Trophoblast cell (in vitro differentiated cells and primary cell): ENCODE data around the gene EPO.
A peak's percentile ranks its signal among the peaks of the same experiment; 100 is the strongest.

Experiments used
- DNase-seq, 2 donors: peaks; one replicate each; pipeline ENCODE4 v3.0.0-alpha.2; 2016
- H2AFZ ChIP-seq: 2 replicates; pipeline ENCODE4 v1.6.1; 2013; ENCODE audit warnings: low read length, moderate library complexity, mild to moderate bottlenecking; ENCODE audit not compliant: insufficient read depth, poor library complexity
- H2AK5ac ChIP-seq: 2 replicates; pipeline ENCODE4 v1.6.1; 2013; ENCODE audit warnings: mild to moderate bottlenecking, low read length
- H2BK120ac ChIP-seq: 2 replicates; pipeline ENCODE4 v1.6.1; 2013; ENCODE audit warnings: low read length, mild to moderate bottlenecking, moderate library complexity; ENCODE audit not compliant: insufficient read depth, poor library complexity
- H2BK12ac ChIP-seq: 2 replicates; pipeline ENCODE4 v1.6.1; 2013; ENCODE audit warnings: mild to moderate bottlenecking, low read length, moderate library complexity
- H2BK5ac ChIP-seq: 2 replicates; pipeline ENCODE4 v1.6.1; 2013; ENCODE audit warnings: low read length, low read depth, moderate library complexity, mild to moderate bottlenecking; ENCODE audit not compliant: poor library complexity
- H3K14ac ChIP-seq: 2 replicates; pipeline ENCODE4 v1.6.1; 2013; ENCODE audit warnings: mild to moderate bottlenecking, low read length
- H3K18ac ChIP-seq: 2 replicates; pipeline ENCODE4 v1.6.1; 2013; ENCODE audit warnings: mild to moderate bottlenecking, low read length
- H3K23ac ChIP-seq: 2 replicates; pipeline ENCODE4 v1.6.1; 2013; ENCODE audit warnings: low read length
- H3K27ac ChIP-seq: 2 replicates; pipeline ENCODE4 v1.5.1; 2013; ENCODE audit warnings: low read depth, mild to moderate bottlenecking, inconsistent platforms, low read length, moderate library complexity
- H3K27me3 ChIP-seq: 2 replicates; pipeline ENCODE4 v1.6.1; 2013; ENCODE audit warnings: inconsistent platforms, mild to moderate bottlenecking, low read length, moderate library complexity; ENCODE audit not compliant: insufficient read depth
- H3K36me3 ChIP-seq, 2 experiments: 1 replicate in 1 of 2; 2 replicates in 1 of 2; pipeline ENCODE4 v1.6.1; 2013; ENCODE audit warnings: low read length in 2 of 2, mild to moderate bottlenecking in 2 of 2, moderate library complexity in 1 of 2; ENCODE audit not compliant: insufficient read depth in 2 of 2, control insufficient read depth in 1 of 2
- H3K4ac ChIP-seq: 2 replicates; pipeline ENCODE4 v1.6.1; 2013; ENCODE audit warnings: low read depth, mild to moderate bottlenecking, low read length, moderate library complexity
- H3K4me1 ChIP-seq, 2 experiments: 1 replicate in 1 of 2; 2 replicates in 1 of 2; pipeline ENCODE4 v1.6.1; 2013; ENCODE audit warnings: low read length in 2 of 2, mild to moderate bottlenecking in 2 of 2, moderate library complexity in 1 of 2; ENCODE audit not compliant: insufficient read depth in 2 of 2, control insufficient read depth in 1 of 2
- H3K4me2 ChIP-seq: 2 replicates; pipeline ENCODE4 v1.6.1; 2013; ENCODE audit warnings: inconsistent platforms, mild to moderate bottlenecking, low read length, moderate library complexity
- H3K4me3 ChIP-seq: 2 replicates; pipeline ENCODE4 v1.5.1; 2013; ENCODE audit warnings: mild to moderate bottlenecking, low read depth, low read length, inconsistent platforms
- H3K79me1 ChIP-seq: one replicate; pipeline ENCODE4 v1.6.1; 2013; ENCODE audit warnings: low read length
- H3K79me2 ChIP-seq: 2 replicates; pipeline ENCODE4 v1.6.1; 2013; ENCODE audit warnings: low read length, mild to moderate bottlenecking; ENCODE audit not compliant: control insufficient read depth, insufficient read depth, poor library complexity
- H3K9ac ChIP-seq: 2 replicates; pipeline ENCODE4 v1.6.1; 2013; ENCODE audit warnings: mild to moderate bottlenecking, low read length
- H3K9me3 ChIP-seq: 2 replicates; pipeline ENCODE4 v1.6.1; 2013; ENCODE audit warnings: low read depth, mild to moderate bottlenecking, control low read depth, inconsistent platforms, low read length; ENCODE audit not compliant: insufficient read depth
- H4K12ac ChIP-seq: 2 replicates; pipeline ENCODE4 v1.6.1; 2013; ENCODE audit warnings: low read depth, mild to moderate bottlenecking, low read length, moderate library complexity
- H4K8ac ChIP-seq: 2 replicates; pipeline ENCODE4 v1.6.1; 2013; ENCODE audit warnings: low read depth, mild to moderate bottlenecking, low read length, moderate library complexity
- H4K91ac ChIP-seq: one replicate; pipeline ENCODE4 v1.6.1; 2013; ENCODE audit warnings: low read depth, mild to moderate bottlenecking, low read length, moderate library complexity
- WGBS: extraction: QIAGEN DNeasy Blood & Tissue Kit; methylation state at CpG from one replicate; pipeline ENCODE4 v1.1.7; 2013; ENCODE audit warnings: missing lambda C conversion rate; ENCODE audit not compliant: insufficient read length, insufficient coverage; ENCODE audit errors: extremely low coverage; 5-methylcytosine and 5-hydroxymethylcytosine counted together

EPO gene

GRCh38 chr7:100680576-100681271 lies 39.5 kb upstream of the EPO start:
- H3K27me3 ChIP-seq: no peaks in the 10 kb centered on the region
- H2AK5ac ChIP-seq: no peak overlapping the region
- H2BK120ac ChIP-seq: no peak overlapping the region
- H4K8ac ChIP-seq: no peak overlapping the region
- H3K79me2 ChIP-seq: no peaks in the 10 kb centered on the region
- no peak overlapping the region for H2BK5ac ChIP-seq
- no peak for DNase-seq
- H3K18ac ChIP-seq: no peak overlapping the region
- H3K36me3 ChIP-seq: peaks cover 90 to 91% of the 10 kb centered on the region in 2 experiments
- no peak overlapping the region for H3K14ac ChIP-seq
- H2AFZ ChIP-seq: no peak overlapping the region
- H2BK12ac ChIP-seq: no peak overlapping the region
- no peak overlapping the region for H3K27ac ChIP-seq
- no peak overlapping the region for H3K4me3 ChIP-seq
- H3K4me1 ChIP-seq: peaks cover 0 to 2% of the 10 kb centered on the region in 2 experiments
- H3K9ac ChIP-seq: no peak overlapping the region
- H4K91ac ChIP-seq: no peak overlapping the region
- H3K4me2 ChIP-seq: no peak overlapping the region
- no peak overlapping the region for H4K12ac ChIP-seq
- no peak overlapping the region for H3K4ac ChIP-seq
- WGBS: no CpG with 5 or more reads among the region's 18 CpGs
- no peak overlapping the region for H3K23ac ChIP-seq
- H3K79me1 ChIP-seq: no peaks in the 10 kb centered on the region
- no peaks in the 10 kb centered on the region for H3K9me3 ChIP-seq

GRCh38 chr7:100681491-100682227 lies 38.6 kb upstream of the EPO start:
- no peak overlapping the region for H2AK5ac ChIP-seq
- H4K8ac ChIP-seq: no peak overlapping the region
- H4K12ac ChIP-seq: no peak overlapping the region
- peaks cover 95 to 96% of the 10 kb centered on the region in 2 experiments for H3K36me3 ChIP-seq
- no peak overlapping the region for H3K4me3 ChIP-seq
- DNase-seq: no peak
- WGBS: no CpG with 5 or more reads among the region's 29 CpGs
- no peak overlapping the region for H3K4ac ChIP-seq
- H2AFZ ChIP-seq: no peak overlapping the region
- H4K91ac ChIP-seq: no peak overlapping the region
- H3K79me1 ChIP-seq: no peaks in the 10 kb centered on the region
- no peak overlapping the region for H2BK120ac ChIP-seq
- H3K4me2 ChIP-seq: no peak overlapping the region
- H3K4me1 ChIP-seq: no peaks in the 10 kb centered on the region
- H3K18ac ChIP-seq: no peak overlapping the region
- H2BK5ac ChIP-seq: no peak overlapping the region
- H3K14ac ChIP-seq: no peak overlapping the region
- no peaks in the 10 kb centered on the region for H3K79me2 ChIP-seq
- no peak overlapping the region for H2BK12ac ChIP-seq
- no peak overlapping the region for H3K23ac ChIP-seq
- no peaks in the 10 kb centered on the region for H3K9me3 ChIP-seq
- no peak overlapping the region for H3K27ac ChIP-seq
- no peaks in the 10 kb centered on the region for H3K27me3 ChIP-seq
- no peak overlapping the region for H3K9ac ChIP-seq

- no peak overlapping the region for H2AFZ ChIP-seq
- no peak overlapping the region for H4K91ac ChIP-seq
- no peak overlapping the region for H4K12ac ChIP-seq
- H4K8ac ChIP-seq: no peak overlapping the region
- H3K4me3 ChIP-seq: no peak overlapping the region
- H3K4ac ChIP-seq: no peak overlapping the region
- WGBS: no CpG with 5 or more reads among the region's 25 CpGs
- no peak overlapping the region for H2BK5ac ChIP-seq
- H3K4me2 ChIP-seq: no peak overlapping the region
- peaks cover 95 to 96% of the 10 kb centered on the region in 2 experiments for H3K36me3 ChIP-seq
- no peak overlapping the region for H3K27ac ChIP-seq
- H3K14ac ChIP-seq: no peak overlapping the region
- no peaks in the 10 kb centered on the region for H3K27me3 ChIP-seq
- no peak overlapping the region for H3K18ac ChIP-seq
- H3K9ac ChIP-seq: no peak overlapping the region
- H2BK120ac ChIP-seq: no peak overlapping the region
- H2AK5ac ChIP-seq: no peak overlapping the region
- H3K23ac ChIP-seq: no peak overlapping the region
- no peak overlapping the region for H2BK12ac ChIP-seq
- H3K79me2 ChIP-seq: no peaks in the 10 kb centered on the region
- H3K79me1 ChIP-seq: no peaks in the 10 kb centered on the region
- no peaks in the 10 kb centered on the region for H3K4me1 ChIP-seq
- DNase-seq: peak in 1 of 2 donors; percentile 47
- no peaks in the 10 kb centered on the region for H3K9me3 ChIP-seq
Measured at GRCh38 chr7:100682228-100682741, 38.0 kb upstream of the EPO start.

GRCh38 chr7:100682991-100683658 lies 37.1 kb upstream of the EPO start:
- H4K8ac ChIP-seq: no peak overlapping the region
- peaks cover 95 to 96% of the 10 kb centered on the region in 2 experiments for H3K36me3 ChIP-seq
- no peak overlapping the region for H2BK12ac ChIP-seq
- H3K9me3 ChIP-seq: no peaks in the 10 kb centered on the region
- H3K79me2 ChIP-seq: no peaks in the 10 kb centered on the region
- no peak overlapping the region for H2AK5ac ChIP-seq
- H3K4me1 ChIP-seq: no peaks in the 10 kb centered on the region
- WGBS: no CpG with 5 or more reads among the region's 28 CpGs
- no peak overlapping the region for H3K23ac ChIP-seq
- DNase-seq: no peak
- H4K12ac ChIP-seq: no peak overlapping the region
- no peak overlapping the region for H4K91ac ChIP-seq
- H3K9ac ChIP-seq: no peak overlapping the region
- H3K14ac ChIP-seq: no peak overlapping the region
- H3K27me3 ChIP-seq: no peaks in the 10 kb centered on the region
- H2BK120ac ChIP-seq: no peak overlapping the region
- H3K18ac ChIP-seq: no peak overlapping the region
- no peaks in the 10 kb centered on the region for H3K79me1 ChIP-seq
- no peak overlapping the region for H3K4me2 ChIP-seq
- H3K4ac ChIP-seq: no peak overlapping the region
- no peak overlapping the region for H3K4me3 ChIP-seq
- no peak overlapping the region for H2BK5ac ChIP-seq
- H2AFZ ChIP-seq: no peak overlapping the region
- H3K27ac ChIP-seq: no peak overlapping the region
